Psoas muscle (tissue), 8 donors: ENCODE data around the gene CUX1. TPM values are rescaled to one million over a fixed set of nuclear protein-coding genes. Genes with fewer than 3 reads are reported as not detected.

ENCODE experiments used
- ATAC-seq, 4 donors: fragments of 200-7000 bp; cut with Tn5 transposase; one replicate each; pipeline ENCODE4 v1.9.1; 2020; ENCODE audit warnings: moderate library complexity in 3 of 4, mild to moderate bottlenecking in 2 of 4
- DNase-seq, 2 donors: peaks; one replicate each; pipeline ENCODE4 v3.0.0-alpha.2; 2020
- H3K27ac ChIP-seq: fragments of 200-600 bp; one replicate; pipeline ENCODE4 v1.8.0; 2022
- H3K27me3 ChIP-seq, 3 donors: fragments of 200-600 bp in 1 of 3; one replicate each; pipeline versions ENCODE4 v1.6.1 to v1.8.0; 2013 to 2022; ENCODE audit warnings: low read length in 2 of 3, mild to moderate bottlenecking in 2 of 3, moderate library complexity in 1 of 3; ENCODE audit not compliant: insufficient read depth in 3 of 3
- H3K36me3 ChIP-seq, 2 donors: fragments of 200-600 bp in 1 of 2; one replicate each; pipeline versions ENCODE4 v1.6.1 to v1.8.0; 2013 to 2022; ENCODE audit warnings: low read depth in 1 of 2, mild to moderate bottlenecking in 1 of 2, moderate library complexity in 1 of 2; ENCODE audit not compliant: insufficient read depth in 1 of 2
- H3K4me1 ChIP-seq: fragments of 200-600 bp; one replicate; pipeline ENCODE4 v1.8.0; 2022
- H3K4me3 ChIP-seq: fragments of 200-600 bp; one replicate; pipeline ENCODE4 v1.8.0; 2022; ENCODE audit warnings: mild to moderate bottlenecking
- H3K9me3 ChIP-seq: fragments of 200-600 bp; one replicate; pipeline ENCODE4 v1.8.0; 2022
- WGBS, 3 donors: extraction: QIAGEN DNeasy Blood & Tissue Kit; methylation state at CpG; one replicate each; pipeline versions ENCODE4 v1.1.6 to v1.1.7; 2013; 5-methylcytosine and 5-hydroxymethylcytosine counted together
- intact Hi-C, 2 donors: fragments of 100-400 bp; cut with DNase I; formaldehyde crosslinking; loops; one replicate each; pipeline versions ENCODE4 v1.11.0 to v1.14.2; 2022
- polyA plus RNA-seq, 3 donors: library from polyadenylated mRNA; stranded (reverse); fragments of 200-250 nt; gene quantifications; one replicate each; pipeline ENCODE4 v1.2.3, GENCODE V29; 2013
- total RNA-seq, 4 donors: library from RNA; stranded (reverse); fragmentation: NEBNext Ultra II Directional in 2 of 4; extraction: Animal tissue kit (Norgen Biotek cat#: 25700) in 2 of 4; gene quantifications; one replicate each; pipeline versions ENCODE4 v1.2.1 to v1.2.4, GENCODE V29; 2021 to 2023
- TF ChIP-seq, protein P1 (sequence below): fragments of 200-600 bp; IDR thresholded peaks from one replicate; pipeline ENCODE4 v1.8.0; 2022; ENCODE audit warnings: antibody characterized with exemption
- donor health status: healthy with polysubstance abuse.
- donor health status: DM: no; HTN: no; CAD: no; lungs with moderate emphysema.
- donor health status: Bipolar disorder and iron deficiency.
- donor health status: healthy.
- donor health status: DM: yes; HTN: yes; CAD: no.
- donor health status: DM: no; HTN: no; CAD: no.
- donor health status: DM: no; HTN: no; CAD: no.
- donor health status: DM: yes; HTN: yes; CAD: no.

Gene CUX1
- total and polyA plus RNA-seq, 7 donors, result 12.5 to 95.6 (median 72.4) TPM

DNA sequence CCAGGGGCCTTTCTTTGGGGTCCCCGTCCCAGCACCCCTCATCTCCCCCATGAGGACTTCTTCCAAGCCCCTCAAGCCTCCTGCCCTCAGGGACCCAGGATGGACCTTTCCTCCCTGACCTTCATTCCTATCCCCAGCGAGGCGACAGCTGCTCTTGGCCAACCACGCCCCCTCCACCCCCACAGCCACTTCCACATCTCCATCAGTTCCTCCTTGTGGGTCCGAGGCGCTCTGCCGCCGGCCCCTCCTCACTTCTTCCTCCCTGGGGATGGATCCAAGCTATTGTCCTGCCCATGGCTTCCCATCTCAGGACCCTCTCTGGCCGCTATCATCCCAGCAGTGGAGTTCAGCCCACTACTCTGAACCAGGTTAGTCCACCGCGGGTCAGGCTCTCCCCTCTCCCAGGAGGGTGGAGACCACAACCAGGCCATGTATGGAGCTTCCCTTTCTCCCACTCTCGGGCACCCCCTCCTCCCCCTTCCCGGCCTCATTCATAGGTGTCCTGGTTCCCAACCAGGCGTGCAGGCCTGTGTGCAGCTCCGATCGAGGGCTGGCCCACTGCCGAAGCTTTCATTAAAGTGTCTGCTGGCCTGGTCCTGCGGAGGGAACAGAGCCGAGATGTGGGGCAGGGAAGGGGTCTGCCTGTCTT lies 467.6 kb downstream of the CUX1 start:
- peaks cover 22% of the 10 kb centered on the region for H3K4me1 ChIP-seq
- peak overlapping the region; percentile 92 for H3K27ac ChIP-seq
- intact Hi-C loops, result loop anchor here in 1 of 2 donors (5.0 kb wide), 1 partner anchor 32 kb away; no protein-coding TSS in a partner anchor
- H3K4me3 ChIP-seq, result peak overlapping the region; percentile 81
- H3K27me3 ChIP-seq, result no peaks in the 10 kb centered on the region
- ATAC-seq (no peak), DNase-seq (peak; percentile 58 to 76)
- H3K9me3 ChIP-seq, result no peaks in the 10 kb centered on the region
- H3K36me3 ChIP-seq, result no peaks in the 10 kb centered on the region
- whole genome bisulfite sequencing, 3 donors, result 49 to 53% (median 52%) methylated on average over 19 of the region's 19 CpGs
- TF ChIP-seq, protein P1, sequence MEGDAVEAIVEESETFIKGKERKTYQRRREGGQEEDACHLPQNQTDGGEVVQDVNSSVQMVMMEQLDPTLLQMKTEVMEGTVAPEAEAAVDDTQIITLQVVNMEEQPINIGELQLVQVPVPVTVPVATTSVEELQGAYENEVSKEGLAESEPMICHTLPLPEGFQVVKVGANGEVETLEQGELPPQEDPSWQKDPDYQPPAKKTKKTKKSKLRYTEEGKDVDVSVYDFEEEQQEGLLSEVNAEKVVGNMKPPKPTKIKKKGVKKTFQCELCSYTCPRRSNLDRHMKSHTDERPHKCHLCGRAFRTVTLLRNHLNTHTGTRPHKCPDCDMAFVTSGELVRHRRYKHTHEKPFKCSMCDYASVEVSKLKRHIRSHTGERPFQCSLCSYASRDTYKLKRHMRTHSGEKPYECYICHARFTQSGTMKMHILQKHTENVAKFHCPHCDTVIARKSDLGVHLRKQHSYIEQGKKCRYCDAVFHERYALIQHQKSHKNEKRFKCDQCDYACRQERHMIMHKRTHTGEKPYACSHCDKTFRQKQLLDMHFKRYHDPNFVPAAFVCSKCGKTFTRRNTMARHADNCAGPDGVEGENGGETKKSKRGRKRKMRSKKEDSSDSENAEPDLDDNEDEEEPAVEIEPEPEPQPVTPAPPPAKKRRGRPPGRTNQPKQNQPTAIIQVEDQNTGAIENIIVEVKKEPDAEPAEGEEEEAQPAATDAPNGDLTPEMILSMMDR, result no peak

DNA sequence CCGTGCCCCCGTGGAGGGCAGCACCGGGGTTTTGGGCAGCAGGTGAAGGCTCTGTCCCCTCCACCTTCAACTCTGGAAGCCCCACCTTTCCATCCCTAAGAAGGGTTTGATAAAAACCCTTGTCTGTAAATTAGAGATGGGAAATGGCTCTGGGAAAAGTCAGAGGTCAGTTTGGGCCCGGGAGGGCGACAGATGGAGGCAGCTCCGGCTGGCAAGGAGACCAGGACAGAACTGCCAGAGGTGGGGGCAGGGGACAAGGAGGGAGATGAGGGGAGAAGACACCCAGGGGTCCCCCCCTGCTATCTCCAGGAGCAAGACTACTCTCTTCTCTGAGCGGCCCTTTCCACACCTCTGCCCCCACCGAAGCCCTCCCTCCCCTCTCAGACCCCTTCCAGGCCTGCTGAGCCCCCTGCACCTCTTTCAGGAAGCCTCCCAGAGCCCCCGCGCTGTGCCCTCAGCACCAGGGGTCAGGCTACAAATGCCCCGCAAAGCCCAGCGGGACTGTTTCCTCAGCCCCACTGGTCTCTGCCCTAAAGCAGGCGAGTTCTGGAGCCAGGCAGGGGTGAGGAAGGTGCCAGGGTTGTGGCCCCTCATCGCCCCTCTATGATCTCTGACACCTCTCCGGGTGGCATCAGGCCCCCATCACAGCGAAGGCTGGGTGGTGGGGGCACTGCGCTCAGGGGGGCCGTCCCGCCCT lies 468.3 kb downstream of the CUX1 start:
- DNase-seq, result no peak
- H3K4me1 ChIP-seq, result peaks cover 22% of the 10 kb centered on the region
- H3K4me3 ChIP-seq, result peak overlapping the region; percentile 81
- no peaks in the 10 kb centered on the region for H3K36me3 ChIP-seq
- WGBS, 3 donors, result 29 to 35% (median 32%) methylated on average over 13 to 19 of the region's 19 CpGs
- H3K27me3 ChIP-seq, result no peaks in the 10 kb centered on the region
- no peak for ATAC-seq
- TF ChIP-seq, protein P1, result no peak
- intact Hi-C loops, result no loop called here
- H3K9me3 ChIP-seq, result no peaks in the 10 kb centered on the region
- peak overlapping the region; percentile 92 for H3K27ac ChIP-seq

DNA sequence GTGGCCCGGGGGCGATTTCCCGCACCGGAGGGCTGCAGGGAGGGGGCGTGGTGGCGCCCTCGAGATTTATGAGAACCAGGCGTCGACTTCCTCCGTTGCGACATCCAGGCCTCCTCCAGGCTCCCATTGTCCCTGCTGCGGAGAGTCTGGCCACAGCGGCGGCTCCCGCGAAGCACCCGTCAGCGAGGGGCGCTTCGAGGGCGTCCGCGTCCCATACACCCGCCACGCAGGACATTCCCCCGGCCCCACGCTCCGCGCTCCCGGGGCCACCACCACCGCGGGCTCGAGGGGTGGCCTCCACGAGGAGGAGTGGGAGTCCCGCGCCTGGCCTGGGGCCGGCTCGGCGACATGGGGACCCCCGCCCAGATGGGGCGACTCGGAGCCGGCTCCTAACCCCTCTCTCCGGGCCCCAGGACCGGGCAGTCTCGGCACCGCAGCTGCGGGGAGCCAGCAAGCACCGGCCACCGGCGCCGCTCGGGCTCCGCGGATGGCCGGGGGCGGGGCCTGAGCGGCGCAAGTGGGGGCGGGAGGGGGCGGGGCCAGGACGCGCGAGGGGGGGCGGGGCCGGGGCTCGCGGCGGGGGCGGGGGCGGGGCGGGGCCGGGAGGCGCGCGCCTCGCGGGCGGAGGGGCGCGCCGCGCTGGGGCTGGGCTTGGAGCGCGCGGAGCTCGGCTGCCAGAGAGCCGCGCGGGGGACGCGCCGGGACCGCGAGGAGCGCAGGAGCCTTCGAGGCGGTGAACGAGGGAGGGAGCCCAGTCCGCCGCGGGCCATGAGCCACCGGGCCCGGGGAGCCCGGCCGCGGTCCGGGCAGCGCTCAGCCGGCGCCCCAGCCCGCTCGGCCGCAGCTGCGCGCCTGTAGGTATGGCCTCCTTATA lies 469.0 kb downstream of the CUX1 start, which contains the start of gene SH2B2:
Gene SH2B2 (plus strand): TSS at position 632 of the 874 bp plus-strand sequence. CDS start 13,683 bp downstream, outside the sequence.
- Histone ChIP-seq H3K4me3 (peak within 1 kb of the TSS; percentile 81), H3K27me3 (no peaks in the 10 kb centered on the region), H3K9me3 (no peaks in the 10 kb centered on the region), H3K36me3 (no peaks in the 10 kb centered on the region), H3K4me1 (peaks cover 27% of the 10 kb centered on the region), H3K27ac (peak within 1 kb of the TSS; percentile 92)
- intact Hi-C loops, result no loop called here
- TF ChIP-seq, protein P1, result no peak
- DNase-seq (peak; percentile 82 to 88), ATAC-seq (peak; percentile 69 to 79 (median 72))
- 1% methylated on average over 31 to 108 of the region's 116 CpGs for WGBS, 3 donors

DNA sequence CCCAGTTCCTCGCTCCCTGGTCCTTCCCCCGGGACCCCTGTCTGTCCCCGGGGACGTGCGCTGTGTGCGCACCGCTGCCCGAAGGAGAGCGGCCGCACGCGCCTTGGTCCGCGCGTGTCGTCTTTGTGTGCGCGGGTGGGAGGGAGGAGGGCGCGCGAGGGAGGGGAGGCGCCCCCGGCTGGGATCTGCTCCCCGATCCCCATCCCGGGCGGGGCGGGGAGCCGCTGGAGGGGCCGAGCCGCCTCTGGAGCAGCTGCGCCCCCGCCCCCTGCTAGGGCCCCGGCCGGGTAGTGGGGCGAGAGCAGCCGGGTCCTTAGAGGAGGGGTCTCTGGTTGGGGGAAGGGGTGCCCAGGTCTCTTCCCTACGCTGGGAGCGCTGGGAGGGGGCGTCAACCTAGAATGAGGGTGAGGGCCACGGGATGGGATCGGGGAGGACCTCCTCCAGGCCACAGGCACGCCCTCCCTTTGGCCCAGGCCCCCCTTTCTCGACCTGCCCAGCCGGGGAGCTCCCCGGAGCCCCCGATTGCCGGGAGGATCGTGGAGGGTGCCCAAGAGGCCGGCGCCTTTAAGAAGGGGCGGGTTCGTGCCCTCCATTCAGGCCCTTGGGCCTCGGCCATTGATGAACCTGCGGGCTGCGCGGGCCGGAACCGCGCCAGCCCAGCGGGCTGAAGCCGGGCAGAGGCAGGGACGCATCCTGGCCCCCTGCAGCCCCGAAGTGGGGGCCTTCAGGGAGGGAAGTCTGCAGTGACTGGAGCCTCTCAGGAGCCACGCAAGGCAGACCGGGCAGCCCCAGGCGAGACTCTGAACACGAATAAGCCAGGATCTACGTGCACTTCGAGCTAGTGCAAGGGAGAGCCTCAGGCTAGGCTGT lies 469.9 kb downstream of the CUX1 start:
- Histone ChIP-seq H3K4me3 (peak overlapping the region; percentile 81), H3K27ac (peak overlapping the region; percentile 78), H3K9me3 (no peaks in the 10 kb centered on the region), H3K36me3 (no peaks in the 10 kb centered on the region), H3K4me1 (peaks cover 27% of the 10 kb centered on the region), H3K27me3 (no peaks in the 10 kb centered on the region)
- DNase-seq (peak in 1 of 2 donors; percentile 78), ATAC-seq (peak; percentile 36 to 79 (median 68))
- TF ChIP-seq, protein P1, result no peak
- WGBS, 3 donors, result 0 to 1% (median 0%) methylated on average over 48 to 69 of the region's 69 CpGs
- intact Hi-C loops, result no loop called here
